ENCODE data around the gene USF3. TPM values are rescaled to one million over a fixed set of nuclear protein-coding genes. Genes with fewer than 3 reads are reported as not detected.

Gene USF3
- total and polyA plus RNA-seq, 2 of the 13 experiments (the other 11 are each of a cell fraction or from before 2014, with no cell fraction given): 6.3 to 15.2 TPM

GRCh38 chr3:113728661-113729060 is 32.2 kb upstream of the USF3 start:
- ATAC-seq: no peak
- in situ Hi-C loops (cut with HindIII; ENCODE audit: extremely low pct_ligation_motif_present, low pct_unique_long_range_greater_than_20kb): no loop called here
- no peaks in the 10 kb centered on the region for H3K27me3 ChIP-seq (ENCODE audit: control insufficient read depth in 1 of 2, insufficient read depth in 2 of 2, low read length in 2 of 2)
- H3K4me3 ChIP-seq (replicated peaks in 1 of 3; ENCODE audit: insufficient read depth in 1 of 3, low read depth in 2 of 3, low read length in 3 of 3): no peak overlapping the region
- WGBS (ENCODE audit: low lambda C conversion rate): 93% methylated on average over 2 of the region's 2 CpGs
- peaks cover 94% of the 10 kb centered on the region for H3K79me2 ChIP-seq (ENCODE audit: insufficient read depth, low read length)
- BruUV-seq (replicated peaks): no TSS peak
- H2AFZ ChIP-seq (ENCODE audit: low read length): no peak overlapping the region
- H3K36me3 ChIP-seq (replicated peaks in 1 of 2; ENCODE audit: control insufficient read depth in 1 of 2, insufficient read depth in 2 of 2, low read length in 2 of 2): peaks cover 2 to 12% of the 10 kb centered on the region in 2 experiments; a peak in 3 of 5 replicates
- no peak for FAIRE-seq
- H3K4me2 ChIP-seq (ENCODE audit: low read depth, low read length): no peak overlapping the region
- CTCF ChIA-PET (ENCODE audit: low intra/inter-chr PET ratio, low total read pairs): no interaction called here
- no peak overlapping the region for H3K9ac ChIP-seq (ENCODE audit: insufficient read depth, low read depth, low read length)
- intact Hi-C loops (cut with micrococcal nuclease; ENCODE audit: unreplicated experiment): no loop called here
- peaks cover 5% of the 10 kb centered on the region; the same call in 1 of the 2 replicates for H4K20me1 ChIP-seq (ENCODE audit: insufficient read depth, low read length)
- no peak for DNase-seq (ENCODE audit: low spot score)
- TF ChIP-seq ZNF232 (CRISPR knock-in tag; IDR thresholded peaks at IDR 0.05; ENCODE audit: borderline replicate concordance) (no peak), ZBTB7B (CRISPR knock-in tag; IDR thresholded peaks at IDR 0.05) (no peak), MAFK (conservative IDR thresholded peaks at IDR 0.05 in 1 of 2, IDR thresholded peaks at IDR 0.05 in 1 of 2; ENCODE audit: low read length in 2 of 2) (peak; percentile 94 to 96), ZNF350 (CRISPR knock-in tag; IDR thresholded peaks at IDR 0.05; ENCODE audit: borderline replicate concordance, low read depth) (no peak), MBD4 (IDR thresholded peaks at IDR 0.05; ENCODE audit: borderline replicate concordance, low read length) (no peak), ZNF678 (CRISPR knock-in tag; IDR thresholded peaks at IDR 0.05) (no peak), MAFF (IDR thresholded peaks at IDR 0.05; ENCODE audit: low read depth, low read length) (peak; percentile 95), HNRNPLL (IDR thresholded peaks at IDR 0.05; ENCODE audit: low read depth, low read length, poor library complexity, severe bottlenecking) (no peak)
- H3K9me3 ChIP-seq (ENCODE audit: low read length): no peaks in the 10 kb centered on the region
- no peaks in the 10 kb centered on the region for H3K4me1 ChIP-seq (ENCODE audit: insufficient read depth, low read length)
- POLR2A ChIA-PET: interaction anchor here (1.2 kb wide), 1 partner anchor 19 kb away, joined by 3 read pairs; no protein-coding TSS in a partner anchor
- no peak overlapping the region for H3K27ac ChIP-seq (ENCODE audit: extremely low read length, insufficient read depth, low read length)

- H3K36me3 ChIP-seq (replicated peaks in 1 of 2; ENCODE audit: control insufficient read depth in 1 of 2, insufficient read depth in 2 of 2, low read length in 2 of 2): peaks cover 9 to 40% of the 10 kb centered on the region in 2 experiments
- DNase-seq (ENCODE audit: low spot score) (no peak), FAIRE-seq (no peak), ATAC-seq (no peak)
- H3K27me3 ChIP-seq (ENCODE audit: control insufficient read depth in 1 of 2, insufficient read depth in 2 of 2, low read length in 2 of 2): no peaks in the 10 kb centered on the region
- ChIA-PET POLR2A (no interaction called here), CTCF (ENCODE audit: low intra/inter-chr PET ratio, low total read pairs) (no interaction called here)
- H3K4me1 ChIP-seq (ENCODE audit: insufficient read depth, low read length): no peaks in the 10 kb centered on the region
- no peak overlapping the region for H3K27ac ChIP-seq (ENCODE audit: extremely low read length, insufficient read depth, low read length)
- no peak overlapping the region for H3K4me2 ChIP-seq (ENCODE audit: low read depth, low read length)
- no TSS peak for BruUV-seq (replicated peaks)
- H4K20me1 ChIP-seq (ENCODE audit: insufficient read depth, low read length): no peaks in the 10 kb centered on the region; the same call in 1 of the 2 replicates
- in situ Hi-C loops (cut with HindIII; ENCODE audit: extremely low pct_ligation_motif_present, low pct_unique_long_range_greater_than_20kb): no loop called here
- intact Hi-C loops (cut with micrococcal nuclease; ENCODE audit: unreplicated experiment): no loop called here
- H3K9me3 ChIP-seq (ENCODE audit: low read length): no peaks in the 10 kb centered on the region
- H3K9ac ChIP-seq (ENCODE audit: insufficient read depth, low read depth, low read length): no peak overlapping the region
- no peak overlapping the region for H2AFZ ChIP-seq (ENCODE audit: low read length)
- no peak overlapping the region for H3K4me3 ChIP-seq (replicated peaks in 1 of 3; ENCODE audit: insufficient read depth in 1 of 3, low read depth in 2 of 3, low read length in 3 of 3)
- peaks cover 25% of the 10 kb centered on the region for H3K79me2 ChIP-seq (ENCODE audit: insufficient read depth, low read length)
- 95% methylated on average over 3 of the region's 3 CpGs for WGBS (ENCODE audit: low lambda C conversion rate)
- TF ChIP-seq MTF1 (CRISPR knock-in tag; IDR thresholded peaks at IDR 0.05) (no peak), MXD3 (CRISPR knock-in tag; IDR thresholded peaks at IDR 0.05) (no peak), SNAPC4 (CRISPR knock-in tag; IDR thresholded peaks at IDR 0.05) (no peak), MTA1 (CRISPR knock-in tag; IDR thresholded peaks at IDR 0.05; ENCODE audit: borderline replicate concordance) (no peak)
Observed at GRCh38 chr3:113721636-113722035, 25.2 kb upstream of the USF3 start.
